ENCODE measurements around the gene FKBP15. TPM values are rescaled to one million over a fixed set of nuclear protein-coding genes. Genes with fewer than 3 reads are reported as not detected.
"Not testable (repeated sequence)": the region's sequence is repeated elsewhere in the genome, so short reads cannot be mapped to it uniquely, and the experiment has no call there.

Gene FKBP15
- total RNA-seq, 1 experiment from 2014 or later: 23.5 TPM

GRCh38 chr9:113129466-113129865 lies 91.6 kb downstream of the FKBP15 start:
- peaks cover 44% of the 10 kb centered on the region for H3K27me3 ChIP-seq (replicated peaks; ENCODE audit: insufficient read depth, low read depth, low read length, poor library complexity)
- no peak for DNase-seq (ENCODE audit: low spot score)
- no peak for TF ChIP-seq EZH2 (IDR thresholded peaks at IDR 0.05; ENCODE audit: borderline replicate concordance, low read depth, low read length, poor library complexity, severe bottlenecking)
- TF ChIP-seq CTCF (conservative IDR thresholded peaks at IDR 0.05; ENCODE audit: low read depth, low read length): no peak
- H3K27ac ChIP-seq (ENCODE audit: low read depth, low read length, poor library complexity, severe bottlenecking): no peak overlapping the region
- no TSS peak for BruUV-seq (replicated peaks)
- CTCF ChIA-PET: no interaction called here
- no peak overlapping the region for H3K4me3 ChIP-seq (ENCODE audit: low read depth, low read length, poor library complexity, severe bottlenecking)
- no peaks in the 10 kb centered on the region for H3K9me3 ChIP-seq (ENCODE audit: low read depth, low read length, poor library complexity, severe bottlenecking)
- H3K4me1 ChIP-seq (ENCODE audit: insufficient read depth, low read length, poor library complexity, severe bottlenecking): no peaks in the 10 kb centered on the region
- H3K36me3 ChIP-seq (ENCODE audit: insufficient read depth, low read length, poor library complexity, severe bottlenecking): no peaks in the 10 kb centered on the region
- intact Hi-C loops (cut with micrococcal nuclease; ENCODE audit: unreplicated experiment): no loop called here
- POLR2A ChIA-PET (ENCODE audit: low non-redundant PET): no interaction called here

- CTCF ChIA-PET: no interaction called here
These were observed 95.6 kb downstream of the FKBP15 start for GRCh38 chr9:113125386-113126035.

GRCh38 chr9:113118829-113119228 lies 102.2 kb downstream of the FKBP15 start:
- POLR2A ChIA-PET (ENCODE audit: low non-redundant PET); CTCF ChIA-PET; H3K9me3 ChIP-seq (ENCODE audit: low read depth, low read length, poor library complexity, severe bottlenecking): not testable (repeated sequence)

More at GRCh38 chr9:113125386-113126035, 95.6 kb downstream of the FKBP15 start:
- no peaks in the 10 kb centered on the region for H3K36me3 ChIP-seq (ENCODE audit: insufficient read depth, low read length, poor library complexity, severe bottlenecking)
- H3K27ac ChIP-seq (ENCODE audit: low read depth, low read length, poor library complexity, severe bottlenecking): no peak overlapping the region
- intact Hi-C loops (cut with micrococcal nuclease; ENCODE audit: unreplicated experiment): no loop called here
- POLR2A ChIA-PET (ENCODE audit: low non-redundant PET): no interaction called here
- H3K4me3 ChIP-seq (ENCODE audit: low read depth, low read length, poor library complexity, severe bottlenecking): no peak overlapping the region
- no peaks in the 10 kb centered on the region for H3K9me3 ChIP-seq (ENCODE audit: low read depth, low read length, poor library complexity, severe bottlenecking)
- H3K4me1 ChIP-seq (ENCODE audit: insufficient read depth, low read length, poor library complexity, severe bottlenecking): no peaks in the 10 kb centered on the region
- TF ChIP-seq EZH2 (IDR thresholded peaks at IDR 0.05; ENCODE audit: borderline replicate concordance, low read depth, low read length, poor library complexity, severe bottlenecking) (no peak), CTCF (conservative IDR thresholded peaks at IDR 0.05; ENCODE audit: low read depth, low read length) (no peak)
- no peak for DNase-seq (ENCODE audit: low spot score)
- no TSS peak for BruUV-seq (replicated peaks)
- peaks cover 59% of the 10 kb centered on the region for H3K27me3 ChIP-seq (replicated peaks; ENCODE audit: insufficient read depth, low read depth, low read length, poor library complexity)

More at GRCh38 chr9:113118829-113119228, 102.2 kb downstream of the FKBP15 start:
- H3K4me1 ChIP-seq (ENCODE audit: insufficient read depth, low read length, poor library complexity, severe bottlenecking); H3K4me3 ChIP-seq (ENCODE audit: low read depth, low read length, poor library complexity, severe bottlenecking); H3K27ac ChIP-seq (ENCODE audit: low read depth, low read length, poor library complexity, severe bottlenecking); intact Hi-C loops (cut with micrococcal nuclease; ENCODE audit: unreplicated experiment); BruUV-seq (replicated peaks); DNase-seq (ENCODE audit: low spot score); H3K36me3 ChIP-seq (ENCODE audit: insufficient read depth, low read length, poor library complexity, severe bottlenecking): not testable (repeated sequence)
- peaks cover 13% of the 10 kb centered on the region for H3K27me3 ChIP-seq (replicated peaks; ENCODE audit: insufficient read depth, low read depth, low read length, poor library complexity)

Other genes with a start within 250 kb of the FKBP15 start
- gene ZNF883, start 209.1 kb downstream of the FKBP15 start, total RNA-seq (2021): 3.9 and 4.0 TPM in 2 replicates
- 5.4 TPM in 2 replicates for gene ZFP37, start 164.6 kb downstream of the FKBP15 start, total RNA-seq (2021)
- 2.8 and 3.4 TPM in 2 replicates for gene SLC31A2, start 70.3 kb downstream of the FKBP15 start, total RNA-seq (2021)
- 31.9 and 32.7 TPM in 2 replicates for gene SLC31A1, start 267 bp upstream of the FKBP15 start, total RNA-seq (2021)
- 17.9 and 25.4 TPM in 2 replicates for gene CDC26, start 54.3 kb upstream of the FKBP15 start, total RNA-seq (2021)
- gene PRPF4, start 54.4 kb upstream of the FKBP15 start, total RNA-seq (2021): 54.4 and 59.8 TPM in 2 replicates
- not detected in 2 replicates for gene RNF183, start 82.1 kb upstream of the FKBP15 start, total RNA-seq (2021)
- 1.3 and 2.4 TPM in 2 replicates for gene WDR31, start 119.0 kb upstream of the FKBP15 start, total RNA-seq (2021)
- not detected in 2 replicates for gene BSPRY, start 128.3 kb upstream of the FKBP15 start, total RNA-seq (2021)
- gene HDHD3, start 155.7 kb upstream of the FKBP15 start, total RNA-seq (2021): 9.2 and 9.4 TPM in 2 replicates
- 18.9 and 20.9 TPM in 2 replicates for gene ALAD, start 180.0 kb upstream of the FKBP15 start, total RNA-seq (2021)
- 98.1 and 109 TPM in 2 replicates for gene POLE3, start 189.4 kb upstream of the FKBP15 start, total RNA-seq (2021)
- gene C9orf43, start 189.5 kb upstream of the FKBP15 start, total RNA-seq (2021): 0.81 and 1.5 TPM in 2 replicates
- 19.2 and 19.8 TPM in 2 replicates for gene RGS3, start 242.4 kb upstream of the FKBP15 start, total RNA-seq (2021)

Data from A673 (cell line).